SK-N-SH (cell line): Measurements from ENCODE around the gene ARL8A. TPM values are rescaled to one million over a fixed set of nuclear protein-coding genes. Genes with fewer than 3 reads are reported as not detected.

Experiments used
- CTCF ChIA-PET: fragments of 300-600, 350-600 bp; formaldehyde crosslinking; extraction: SDS; loops from one replicate; lab custom pipeline; 2021; lab: Yijun Ruan, JAX
- POLR2A ChIA-PET: fragments of 350-600 bp; sonication (Branson Sonifier 250); formaldehyde crosslinking; extraction: SDS; loops from one replicate; lab custom pipeline; 2020; ENCODE audit warnings: antibody characterized with exemption, inconsistent platforms; lab: Yijun Ruan, JAX
- DNase-seq: peaks from one replicate; pipeline ENCODE4 v3.0.0; 2012
- H2AFZ ChIP-seq: fragments of 200-600 bp; sonication (generic); 2 replicates; pipeline ENCODE4 v1.8.1; 2016; ENCODE audit warnings: antibody characterized with exemption, mild to moderate bottlenecking, low read depth
- H3F3A ChIP-seq: fragments of 200-600 bp; sonication (generic); replicated peaks from 2 replicates; pipeline ENCODE3; 2016; ENCODE audit warnings: antibody characterized with exemption, mild to moderate bottlenecking; ENCODE audit not compliant: insufficient read depth
- H3K27ac ChIP-seq, 2 experiments: fragments of 200-500 bp in 1 of 2; fragments of 200-600 bp in 1 of 2; sonication (Bioruptor generic) in 1 of 2; sonication (generic), shearing (Covaris generic) in 1 of 2; 2 replicates each; pipeline versions ENCODE4 v1.5.1 to v1.6.1; 2014 to 2016; ENCODE audit warnings: low read depth in 2 of 2, inconsistent platforms in 1 of 2, low read length in 1 of 2, mild to moderate bottlenecking in 1 of 2, mixed read lengths in 1 of 2
- H3K27me3 ChIP-seq: fragments of 200-600 bp; sonication (generic), shearing (Covaris generic); 2 replicates; pipeline ENCODE4 v1.6.1; 2016; ENCODE audit warnings: mixed run types; ENCODE audit not compliant: insufficient read depth
- H3K36me3 ChIP-seq, 2 experiments: fragments of 200-500 bp in 1 of 2; fragments of 200-600 bp in 1 of 2; sonication (Bioruptor generic) in 1 of 2; sonication (generic) in 1 of 2; replicated peaks in 1 of 2; 2 replicates each; pipeline versions ENCODE3 to v1.5.1; 2014 to 2016; ENCODE audit warnings: low read length in 1 of 2, mild to moderate bottlenecking in 1 of 2; ENCODE audit not compliant: insufficient read depth in 2 of 2, control insufficient read depth in 1 of 2
- H3K4me1 ChIP-seq, 2 experiments: fragments of 200-500 bp in 1 of 2; fragments of 200-600 bp in 1 of 2; sonication (Bioruptor generic) in 1 of 2; sonication (generic), shearing (Covaris generic) in 1 of 2; 2 replicates each; pipeline versions ENCODE4 v1.5.1 to v1.6.1; 2014 to 2016; ENCODE audit warnings: low read depth in 1 of 2, low read length in 1 of 2, mixed run types in 1 of 2; ENCODE audit not compliant: insufficient read depth in 2 of 2, control insufficient read depth in 1 of 2
- H3K4me2 ChIP-seq: fragments of 200-600 bp; sonication (generic), shearing (Covaris generic); 2 replicates; pipeline ENCODE4 v1.6.1; 2017; ENCODE audit warnings: mixed run types
- H3K4me3 ChIP-seq, 2 experiments: fragments of 200-500 bp in 1 of 2; fragments of 200-600 bp in 1 of 2; sonication (Bioruptor generic) in 1 of 2; sonication (generic), shearing (Covaris generic) in 1 of 2; 2 replicates each; pipeline versions ENCODE4 v1.5.1 to v1.8.1; 2014 to 2016; ENCODE audit warnings: low read depth in 2 of 2, inconsistent platforms in 1 of 2, low read length in 1 of 2, mild to moderate bottlenecking in 1 of 2, mixed read lengths in 1 of 2, moderate library complexity in 1 of 2
- H3K79me2 ChIP-seq: fragments of 200-600 bp; sonication (generic); 2 replicates; pipeline ENCODE4 v1.8.1; 2017; ENCODE audit warnings: mild to moderate bottlenecking; ENCODE audit not compliant: insufficient read depth
- H3K9ac ChIP-seq: fragments of 200-600 bp; sonication (generic); 2 replicates; pipeline ENCODE4 v1.6.1; 2017; ENCODE audit warnings: mixed run types
- H3K9me2 ChIP-seq: fragments of 200-600 bp; sonication (generic); 2 replicates; pipeline ENCODE4 v1.6.1; 2017; ENCODE audit warnings: mixed run types
- H3K9me3 ChIP-seq: fragments of 200-600 bp; sonication (generic); 2 replicates; pipeline ENCODE4 v1.6.1; 2017; ENCODE audit warnings: mixed run types, mild to moderate bottlenecking, moderate library complexity
- H4K20me1 ChIP-seq: fragments of 200-600 bp; sonication (generic); 2 replicates; pipeline ENCODE4 v1.6.1; 2017; ENCODE audit warnings: mild to moderate bottlenecking, mixed run types; ENCODE audit not compliant: insufficient read depth
- ELF1 ChIP-seq: IDR thresholded peaks from 2 replicates; pipeline ENCODE4 v1.4.0; 2012
- FOSL2 ChIP-seq: IDR thresholded peaks from 2 replicates; pipeline ENCODE4 v1.4.0; 2012; ENCODE audit warnings: low read depth, mild to moderate bottlenecking, moderate library complexity, borderline replicate concordance
- FOXM1 ChIP-seq: IDR thresholded peaks from 2 replicates; pipeline ENCODE4 v1.4.0; 2012; ENCODE audit warnings: low read depth, mild to moderate bottlenecking
- GABPA ChIP-seq: IDR thresholded peaks from 2 replicates; pipeline ENCODE4 v1.4.0; 2012; ENCODE audit warnings: low read depth, mild to moderate bottlenecking
- JUND ChIP-seq: IDR thresholded peaks from 2 replicates; pipeline ENCODE4 v1.4.0; 2012
- MXI1 ChIP-seq: IDR thresholded peaks from 2 replicates; pipeline ENCODE4 v1.6.1; 2012; ENCODE audit warnings: mild to moderate bottlenecking, low read depth, low read length, improper control_type of control experiment
- POLR2AphosphoS5 ChIP-seq: IDR thresholded peaks from 2 replicates; pipeline ENCODE4 v1.6.1; 2012; ENCODE audit warnings: low read depth, low read length
- RAD21 ChIP-seq: IDR thresholded peaks from 2 replicates; pipeline ENCODE4 v1.6.1; 2012; ENCODE audit warnings: mild to moderate bottlenecking, low read length
- SIN3A ChIP-seq: IDR thresholded peaks from 2 replicates; pipeline ENCODE4 v1.6.1; 2012; ENCODE audit warnings: low read depth, mild to moderate bottlenecking, low read length, moderate library complexity, borderline replicate concordance
- SMC3 ChIP-seq: IDR thresholded peaks from 2 replicates; pipeline ENCODE4 v1.6.1; 2012; ENCODE audit warnings: low read depth, low read length, improper control_type of control experiment
- TCF12 ChIP-seq: IDR thresholded peaks from 2 replicates; pipeline ENCODE4 v1.4.0; 2012
- YY1 ChIP-seq: IDR thresholded peaks from 2 replicates; pipeline ENCODE4 v1.4.0; 2012; ENCODE audit warnings: low read depth, mild to moderate bottlenecking
- WGBS: methylation state at CpG from one replicate; pipeline ENCODE4 v1.1.6; 2017; ENCODE audit warnings: low lambda C conversion rate; 5-methylcytosine and 5-hydroxymethylcytosine counted together
- polyA plus RNA-seq, 3 experiments: library from polyadenylated mRNA; depleted of rRNA; stranded (reverse); fragments of >200 nt; gene quantifications; 2 replicates each; pipeline ENCODE4 v1.2.3, GENCODE V29; 2012
- TF ChIP-seq, protein P1 (sequence below): IDR thresholded peaks from 2 replicates; pipeline ENCODE4 v1.4.0; 2012; ENCODE audit warnings: low read depth, borderline replicate concordance
- TF ChIP-seq, protein P2 (sequence below): fragments of 150-350 bp; IDR thresholded peaks from 2 replicates; pipeline ENCODE4 v1.6.1; 2016; ENCODE audit warnings: mild to moderate bottlenecking, low read depth, low read length
- TF ChIP-seq, protein P3 (sequence below): IDR thresholded peaks from 2 replicates; pipeline ENCODE4 v1.4.0; 2012; ENCODE audit warnings: low read depth
- TF ChIP-seq, protein P4 (sequence below): fragments of 150-350 bp; IDR thresholded peaks from 2 replicates; pipeline ENCODE4 v1.6.1; 2017; ENCODE audit warnings: antibody characterized with exemption, low read length, low read depth, borderline replicate concordance
- TF ChIP-seq, protein P5 (sequence below): fragments of 200-600 bp; sonication (generic); IDR thresholded peaks from 2 replicates; pipeline ENCODE4 v1.6.1; 2017; ENCODE audit warnings: antibody characterized with exemption, mild to moderate bottlenecking, moderate library complexity

Gene ARL8A
- polyA plus RNA-seq, 1 of the 3 experiments (the other 2 are of a cell fraction): 66.9 TPM

DNA sequence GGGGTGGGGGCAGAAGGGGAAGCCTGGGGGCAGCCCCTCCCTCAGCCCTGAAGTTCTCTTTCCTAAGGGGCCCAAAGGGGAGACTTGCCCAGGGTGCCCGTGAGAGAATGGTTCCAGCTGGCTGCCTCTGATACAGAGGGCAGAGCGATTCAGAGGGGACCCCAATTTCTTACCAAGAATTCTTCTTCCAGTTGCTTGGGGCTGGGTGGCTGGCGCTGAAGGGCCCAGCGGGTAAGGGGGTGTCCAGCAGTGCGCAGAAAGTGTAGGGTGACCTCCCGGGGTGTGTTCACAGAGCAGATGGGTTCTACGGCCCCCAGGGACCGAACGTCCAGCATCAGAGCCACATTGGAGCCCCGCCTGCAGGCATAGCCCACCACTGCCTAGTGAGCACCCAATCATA is 13.4 kb upstream of the ARL8A start:
- ChIA-PET POLR2A (no interaction called here), CTCF (no interaction called here)
- H3K36me3 ChIP-seq: no peaks in the 10 kb centered on the region
- H3K27me3 ChIP-seq: no peaks in the 10 kb centered on the region
- H3K4me3 ChIP-seq: no peak overlapping the region
- no peak overlapping the region for H2AFZ ChIP-seq
- no peak overlapping the region for H3K27ac ChIP-seq
- no peak for DNase-seq
- no peaks in the 10 kb centered on the region for H3K9me2 ChIP-seq
- H3K9ac ChIP-seq: no peak overlapping the region
- H3K4me1 ChIP-seq: peaks cover 9 to 36% of the 10 kb centered on the region in 2 experiments; a peak in 1 of 4 replicates
- H3F3A ChIP-seq: peaks cover 7% of the 10 kb centered on the region
- no peaks in the 10 kb centered on the region for H4K20me1 ChIP-seq
- TF ChIP-seq FOSL2 (no peak), YY1 (no peak), RAD21 (no peak), ELF1 (no peak), MXI1 (no peak)
- TF ChIP-seq, protein P1, sequence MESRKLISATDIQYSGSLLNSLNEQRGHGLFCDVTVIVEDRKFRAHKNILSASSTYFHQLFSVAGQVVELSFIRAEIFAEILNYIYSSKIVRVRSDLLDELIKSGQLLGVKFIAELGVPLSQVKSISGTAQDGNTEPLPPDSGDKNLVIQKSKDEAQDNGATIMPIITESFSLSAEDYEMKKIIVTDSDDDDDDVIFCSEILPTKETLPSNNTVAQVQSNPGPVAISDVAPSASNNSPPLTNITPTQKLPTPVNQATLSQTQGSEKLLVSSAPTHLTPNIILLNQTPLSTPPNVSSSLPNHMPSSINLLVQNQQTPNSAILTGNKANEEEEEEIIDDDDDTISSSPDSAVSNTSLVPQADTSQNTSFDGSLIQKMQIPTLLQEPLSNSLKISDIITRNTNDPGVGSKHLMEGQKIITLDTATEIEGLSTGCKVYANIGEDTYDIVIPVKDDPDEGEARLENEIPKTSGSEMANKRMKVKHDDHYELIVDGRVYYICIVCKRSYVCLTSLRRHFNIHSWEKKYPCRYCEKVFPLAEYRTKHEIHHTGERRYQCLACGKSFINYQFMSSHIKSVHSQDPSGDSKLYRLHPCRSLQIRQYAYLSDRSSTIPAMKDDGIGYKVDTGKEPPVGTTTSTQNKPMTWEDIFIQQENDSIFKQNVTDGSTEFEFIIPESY: no peak
- TF ChIP-seq, protein P2, sequence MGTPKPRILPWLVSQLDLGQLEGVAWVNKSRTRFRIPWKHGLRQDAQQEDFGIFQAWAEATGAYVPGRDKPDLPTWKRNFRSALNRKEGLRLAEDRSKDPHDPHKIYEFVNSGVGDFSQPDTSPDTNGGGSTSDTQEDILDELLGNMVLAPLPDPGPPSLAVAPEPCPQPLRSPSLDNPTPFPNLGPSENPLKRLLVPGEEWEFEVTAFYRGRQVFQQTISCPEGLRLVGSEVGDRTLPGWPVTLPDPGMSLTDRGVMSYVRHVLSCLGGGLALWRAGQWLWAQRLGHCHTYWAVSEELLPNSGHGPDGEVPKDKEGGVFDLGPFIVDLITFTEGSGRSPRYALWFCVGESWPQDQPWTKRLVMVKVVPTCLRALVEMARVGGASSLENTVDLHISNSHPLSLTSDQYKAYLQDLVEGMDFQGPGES: no peak
- TF ChIP-seq, protein P3, sequence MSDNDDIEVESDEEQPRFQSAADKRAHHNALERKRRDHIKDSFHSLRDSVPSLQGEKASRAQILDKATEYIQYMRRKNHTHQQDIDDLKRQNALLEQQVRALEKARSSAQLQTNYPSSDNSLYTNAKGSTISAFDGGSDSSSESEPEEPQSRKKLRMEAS: no peak
- 88% methylated on average over 10 of the region's 10 CpGs for WGBS
- no peaks in the 10 kb centered on the region for H3K79me2 ChIP-seq
- no peak overlapping the region for H3K4me2 ChIP-seq
- no peaks in the 10 kb centered on the region for H3K9me3 ChIP-seq

DNA sequence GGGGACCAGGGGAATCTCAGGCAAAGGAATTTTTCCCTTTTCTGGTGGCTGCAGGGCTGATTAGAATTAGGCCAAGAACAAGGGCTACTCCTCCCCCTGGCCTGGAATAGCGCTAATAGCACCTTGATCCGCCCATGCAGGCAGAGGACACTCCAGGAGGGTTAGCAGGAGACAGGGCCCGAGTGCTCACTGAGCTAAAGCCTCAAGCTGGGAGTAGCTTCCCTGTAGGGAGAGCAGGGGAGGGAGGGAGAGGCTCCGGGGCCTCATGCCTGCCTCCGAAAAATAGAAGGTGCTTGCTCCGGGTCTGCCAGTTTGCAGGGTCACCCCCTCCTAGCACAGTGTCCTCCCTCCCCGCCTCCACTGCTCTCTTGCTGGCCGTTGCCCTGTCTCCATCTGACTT is 12.1 kb upstream of the ARL8A start:
- H3K36me3 ChIP-seq: no peaks in the 10 kb centered on the region
- no peaks in the 10 kb centered on the region for H4K20me1 ChIP-seq
- H3K4me3 ChIP-seq: no peak overlapping the region
- 86% methylated on average over 8 of the region's 8 CpGs for WGBS
- no peaks in the 10 kb centered on the region for H3K9me3 ChIP-seq
- H3K9me2 ChIP-seq: no peaks in the 10 kb centered on the region
- DNase-seq: no peak
- no peak overlapping the region for H3K9ac ChIP-seq
- ChIA-PET CTCF (interaction anchor here (2.2 to 3.2 kb wide), 3 partner anchors 14 to 37 kb away, joined by 10 to 20 read pairs (median 14); partner anchors contain the start of gene LGR6), POLR2A (no interaction called here)
- H2AFZ ChIP-seq: no peak overlapping the region
- H3K79me2 ChIP-seq: no peaks in the 10 kb centered on the region
- H3K4me2 ChIP-seq: no peak overlapping the region
- H3F3A ChIP-seq: peaks cover 7% of the 10 kb centered on the region
- H3K27me3 ChIP-seq: no peaks in the 10 kb centered on the region
- H3K4me1 ChIP-seq: peaks cover 9 to 25% of the 10 kb centered on the region in 2 experiments; a peak in 1 of 4 replicates
- TF ChIP-seq GABPA: no peak
- no peak for TF ChIP-seq SMC3
- no peak for TF ChIP-seq JUND
- no peak for TF ChIP-seq YY1
- TF ChIP-seq POLR2AphosphoS5: no peak
- TF ChIP-seq, protein P3: no peak
- TF ChIP-seq, protein P4, sequence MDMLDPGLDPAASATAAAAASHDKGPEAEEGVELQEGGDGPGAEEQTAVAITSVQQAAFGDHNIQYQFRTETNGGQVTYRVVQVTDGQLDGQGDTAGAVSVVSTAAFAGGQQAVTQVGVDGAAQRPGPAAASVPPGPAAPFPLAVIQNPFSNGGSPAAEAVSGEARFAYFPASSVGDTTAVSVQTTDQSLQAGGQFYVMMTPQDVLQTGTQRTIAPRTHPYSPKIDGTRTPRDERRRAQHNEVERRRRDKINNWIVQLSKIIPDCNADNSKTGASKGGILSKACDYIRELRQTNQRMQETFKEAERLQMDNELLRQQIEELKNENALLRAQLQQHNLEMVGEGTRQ: no peak
- no peak for TF ChIP-seq SIN3A
- TF ChIP-seq FOXM1: no peak
- TF ChIP-seq RAD21: no peak
- TF ChIP-seq, protein P5, sequence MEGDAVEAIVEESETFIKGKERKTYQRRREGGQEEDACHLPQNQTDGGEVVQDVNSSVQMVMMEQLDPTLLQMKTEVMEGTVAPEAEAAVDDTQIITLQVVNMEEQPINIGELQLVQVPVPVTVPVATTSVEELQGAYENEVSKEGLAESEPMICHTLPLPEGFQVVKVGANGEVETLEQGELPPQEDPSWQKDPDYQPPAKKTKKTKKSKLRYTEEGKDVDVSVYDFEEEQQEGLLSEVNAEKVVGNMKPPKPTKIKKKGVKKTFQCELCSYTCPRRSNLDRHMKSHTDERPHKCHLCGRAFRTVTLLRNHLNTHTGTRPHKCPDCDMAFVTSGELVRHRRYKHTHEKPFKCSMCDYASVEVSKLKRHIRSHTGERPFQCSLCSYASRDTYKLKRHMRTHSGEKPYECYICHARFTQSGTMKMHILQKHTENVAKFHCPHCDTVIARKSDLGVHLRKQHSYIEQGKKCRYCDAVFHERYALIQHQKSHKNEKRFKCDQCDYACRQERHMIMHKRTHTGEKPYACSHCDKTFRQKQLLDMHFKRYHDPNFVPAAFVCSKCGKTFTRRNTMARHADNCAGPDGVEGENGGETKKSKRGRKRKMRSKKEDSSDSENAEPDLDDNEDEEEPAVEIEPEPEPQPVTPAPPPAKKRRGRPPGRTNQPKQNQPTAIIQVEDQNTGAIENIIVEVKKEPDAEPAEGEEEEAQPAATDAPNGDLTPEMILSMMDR: no peak
- TF ChIP-seq TCF12: no peak
- H3K27ac ChIP-seq: no peak overlapping the region
